Activated T-cell treated with anti-CD3 and anti-CD28 coated beads, Interleukin-2, amount 50 U/mL, for 72 hours (primary cell): Measurements from ENCODE around the gene HDAC5. TPM values are rescaled to one million over a fixed set of nuclear protein-coding genes. Genes with fewer than 3 reads are reported as not detected.

Experiments
- ATAC-seq, 2 donors: fragments of 150-1000 bp; cut with Tn5 transposase; replicated peaks in 1 of 2; 2 replicates each; pipeline ENCODE4 v1.10.0; 2021; ENCODE audit warnings: moderate library complexity in 2 of 2, mild to moderate bottlenecking in 1 of 2
- DNase-seq, 2 donors: peaks; one replicate each; pipeline ENCODE4 v3.0.0; 2021 to 2022; ENCODE audit warnings: mixed read lengths in 1 of 2
- H3K27ac Mint-ChIP-seq: one replicate; pipeline ENCODE4 v1.8.0; 2022; ENCODE audit warnings: mild to moderate bottlenecking, moderate library complexity, mixed read lengths
- H3K27me3 Mint-ChIP-seq: one replicate; pipeline ENCODE4 v1.8.0; 2022; ENCODE audit warnings: low read depth, mixed read lengths
- H3K36me3 Mint-ChIP-seq, 2 donors: one replicate each; pipeline ENCODE4 v1.8.0; 2022; ENCODE audit warnings: mixed read lengths in 2 of 2, mild to moderate bottlenecking in 1 of 2; ENCODE audit not compliant: insufficient read depth in 2 of 2
- H3K4me1 Mint-ChIP-seq: one replicate; pipeline ENCODE4 v1.8.0; 2022; ENCODE audit warnings: low read depth, mixed read lengths
- H3K4me3 Mint-ChIP-seq, 2 donors: one replicate each; pipeline ENCODE4 v1.8.0; 2022; ENCODE audit warnings: mild to moderate bottlenecking in 2 of 2, mixed read lengths in 2 of 2, moderate library complexity in 2 of 2
- H3K9me3 Mint-ChIP-seq, 2 donors: one replicate each; pipeline ENCODE4 v1.8.0; 2022; ENCODE audit warnings: mixed read lengths in 2 of 2
- total RNA-seq, 2 donors: library from RNA; stranded (reverse); gene quantifications; one replicate each; pipeline ENCODE4 v1.2.3, GENCODE V29; 2022

Gene HDAC5
- total RNA-seq, 2 donors from 2014 or later: 34.7 to 37.8 TPM

DNA sequence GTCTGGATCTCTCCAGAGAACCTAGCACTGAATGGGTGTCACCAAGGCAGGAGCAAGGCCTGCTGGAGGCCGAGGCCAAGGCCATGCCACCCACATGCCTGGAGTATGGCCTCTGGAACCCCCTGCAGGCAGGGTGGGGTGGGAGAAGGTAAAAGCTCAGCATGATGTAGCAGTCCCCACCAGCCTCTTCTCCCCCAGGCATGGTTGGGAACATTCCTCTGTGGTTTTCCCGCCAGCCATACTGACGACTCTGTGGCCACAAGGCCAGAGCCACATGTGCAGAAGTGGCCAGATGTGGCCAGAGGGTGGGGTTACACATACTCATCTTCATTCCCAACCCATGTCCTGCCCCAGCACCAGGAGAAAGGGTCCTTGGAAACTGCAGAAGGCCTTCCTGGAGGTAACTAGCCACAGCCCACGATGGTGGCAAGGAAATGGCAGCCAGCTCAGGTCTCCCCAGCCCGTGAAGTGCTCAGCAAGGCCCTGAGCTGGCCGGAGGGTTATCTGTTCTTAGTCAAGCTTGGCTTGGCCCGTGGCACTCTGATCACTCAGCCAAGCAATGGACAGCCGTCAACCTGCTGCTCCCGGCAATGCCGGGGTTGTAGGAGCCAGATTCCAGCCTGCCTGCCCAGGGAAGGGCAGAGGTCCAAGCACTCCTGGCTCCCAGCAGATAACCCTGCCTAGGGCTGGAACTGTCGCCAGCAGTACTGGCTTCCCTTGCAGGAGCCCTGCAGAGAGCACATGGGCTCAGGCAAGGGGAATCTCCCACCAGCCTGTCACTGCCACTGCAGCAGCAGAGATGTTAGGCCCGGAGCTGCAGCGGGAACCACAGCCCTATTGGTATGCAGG, 26.1 kb downstream of the HDAC5 start:
- Mint-ChIP-seq H3K27ac (no peak overlapping the region), H3K9me3 (no peaks in the 10 kb centered on the region), H3K4me3 (no peak overlapping the region), H3K36me3 (no peaks in the 10 kb centered on the region), H3K4me1 (peaks cover 7% of the 10 kb centered on the region), H3K27me3 (no peaks in the 10 kb centered on the region)
- no peak for DNase-seq
- no peak for ATAC-seq

DNA sequence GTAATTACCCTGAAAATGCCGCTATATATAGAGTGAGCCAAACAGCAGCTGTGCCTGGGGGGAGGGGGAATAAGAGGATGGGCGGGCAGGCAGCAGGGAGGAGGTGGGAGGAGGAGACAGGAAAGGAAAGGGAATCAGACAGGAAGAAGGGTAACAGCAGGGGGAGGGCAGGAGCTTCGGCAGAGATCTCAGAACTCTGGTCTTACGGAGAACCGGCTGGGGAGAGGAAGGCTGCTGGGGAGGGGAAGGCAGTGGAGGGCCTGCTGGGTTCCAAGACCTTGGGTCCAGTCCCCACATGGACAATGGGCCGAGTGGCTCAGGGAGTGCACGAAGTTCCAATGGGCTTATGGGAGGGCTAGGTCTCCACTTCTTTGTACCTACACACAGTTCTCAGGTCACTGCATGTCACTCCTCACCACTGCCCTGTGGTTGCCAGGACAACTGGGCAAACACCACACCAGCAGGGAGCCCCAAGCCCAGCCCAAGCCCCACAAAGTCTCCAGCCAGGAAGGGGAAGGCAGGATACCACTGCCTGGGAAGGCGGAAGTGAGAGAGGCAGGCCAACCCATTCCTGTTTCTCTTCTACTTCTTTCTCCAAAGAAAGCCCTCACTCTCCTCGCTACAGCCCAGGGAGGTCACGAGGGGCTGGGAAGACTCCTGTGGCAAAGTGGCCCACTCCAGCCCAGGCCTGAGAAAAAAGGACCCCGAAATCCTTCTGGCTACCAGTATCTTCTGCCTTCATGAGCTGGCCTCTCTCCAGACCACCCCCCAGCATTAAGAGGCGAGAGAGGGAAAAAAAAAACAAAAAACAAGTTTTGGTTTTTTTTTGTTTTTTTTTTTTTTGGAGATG, 27.6 kb downstream of the HDAC5 start:
- H3K4me1 Mint-ChIP-seq: peaks cover 7% of the 10 kb centered on the region
- no peak overlapping the region for H3K27ac Mint-ChIP-seq
- DNase-seq (no peak), ATAC-seq (peak in 1 of 2 donors; percentile 25)
- H3K36me3 Mint-ChIP-seq: no peaks in the 10 kb centered on the region
- H3K4me3 Mint-ChIP-seq: no peak overlapping the region
- H3K9me3 Mint-ChIP-seq: no peaks in the 10 kb centered on the region
- no peaks in the 10 kb centered on the region for H3K27me3 Mint-ChIP-seq

DNA sequence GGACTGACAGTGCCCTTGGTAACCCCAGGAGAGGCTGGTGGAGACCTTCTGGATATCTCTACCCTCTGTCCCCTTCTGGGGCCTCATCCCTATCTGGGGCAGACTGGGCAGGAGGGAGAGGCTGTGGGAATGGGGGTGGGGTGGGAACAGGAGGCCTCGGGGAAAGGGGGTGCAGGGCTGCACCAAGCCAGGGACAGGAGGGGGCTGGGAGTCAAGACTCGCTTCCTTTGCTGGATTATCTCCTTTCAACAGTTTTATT, 28.1 kb downstream of the HDAC5 start:
- Mint-ChIP-seq H3K4me3 (no peak overlapping the region), H3K36me3 (no peaks in the 10 kb centered on the region), H3K27ac (no peak overlapping the region), H3K4me1 (peaks cover 7% of the 10 kb centered on the region), H3K9me3 (no peaks in the 10 kb centered on the region), H3K27me3 (no peaks in the 10 kb centered on the region)
- DNase-seq (no peak), ATAC-seq (no peak)

DNA sequence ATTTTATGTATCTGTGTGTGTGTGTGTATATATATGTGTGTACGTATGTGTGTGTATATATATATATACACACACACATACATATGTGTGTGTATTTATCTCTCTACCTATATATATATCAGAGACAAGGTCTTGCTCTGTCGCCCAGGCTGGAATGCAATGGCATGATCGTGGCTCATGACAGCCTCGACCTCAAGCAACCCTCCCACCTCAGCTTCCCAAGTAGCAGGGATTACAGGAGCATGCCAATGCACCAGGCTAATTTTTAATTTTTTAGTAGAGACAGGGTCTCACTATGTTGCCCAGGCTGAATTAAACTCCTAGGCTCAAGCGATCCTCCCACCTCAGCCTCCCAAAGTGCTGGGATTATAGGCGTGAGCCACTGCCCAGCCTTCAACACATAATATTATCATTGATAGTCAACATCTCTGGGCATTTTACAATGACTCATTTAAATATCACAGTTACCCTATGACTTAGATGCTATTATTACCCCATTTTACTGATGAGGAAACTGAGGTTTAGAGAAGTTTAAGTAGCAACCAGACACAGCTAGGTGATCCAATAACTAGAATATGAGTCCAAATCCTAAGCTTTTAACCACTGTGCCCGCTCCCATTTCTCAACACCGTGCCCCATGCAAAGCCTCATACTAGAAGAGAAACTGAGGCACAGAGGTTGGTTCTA, 28.6 kb downstream of the HDAC5 start:
- Mint-ChIP-seq H3K27ac (no peak overlapping the region), H3K9me3 (no peaks in the 10 kb centered on the region), H3K27me3 (no peaks in the 10 kb centered on the region), H3K36me3 (no peaks in the 10 kb centered on the region), H3K4me3 (no peak overlapping the region), H3K4me1 (peaks cover 7% of the 10 kb centered on the region)
- ATAC-seq (no peak), DNase-seq (no peak)

DNA sequence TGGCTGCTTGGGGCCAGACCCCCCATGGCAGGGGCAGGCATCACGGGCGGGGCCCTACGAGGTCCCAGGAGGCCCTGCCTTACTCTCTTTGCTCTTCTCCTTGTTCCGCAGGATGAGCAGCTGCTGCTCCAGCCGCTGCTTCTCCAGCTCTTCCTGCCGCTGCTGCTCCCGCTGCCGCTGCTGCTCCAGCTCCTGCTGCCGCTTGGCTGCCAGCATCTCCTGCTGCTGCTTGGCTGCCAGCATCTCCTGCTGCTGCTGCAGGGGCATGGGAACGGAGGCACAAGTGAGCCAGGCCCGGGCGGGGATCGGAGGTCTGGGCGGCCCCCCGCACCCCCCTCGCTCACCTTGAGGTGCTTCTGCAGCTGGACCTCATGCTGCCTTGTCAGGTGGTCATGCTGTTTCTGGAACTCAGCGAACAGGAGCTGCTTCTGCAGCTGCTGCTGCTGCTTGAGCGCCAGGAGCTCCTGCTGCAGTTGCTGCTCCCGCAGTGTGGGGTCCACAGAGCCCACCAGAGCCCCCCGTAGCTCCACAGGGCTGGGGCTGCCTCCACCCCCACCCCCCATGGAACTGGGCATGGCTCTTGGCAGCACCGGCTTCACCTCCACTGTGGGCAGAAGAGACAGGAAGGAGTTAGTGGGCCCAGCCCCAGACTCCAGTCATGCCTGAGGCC, 30.1 kb downstream of the HDAC5 start:
- H3K36me3 Mint-ChIP-seq: peaks cover 0 to 2% of the 10 kb centered on the region in 2 donors
- no peak for DNase-seq
- H3K9me3 Mint-ChIP-seq: no peaks in the 10 kb centered on the region
- peaks cover 7% of the 10 kb centered on the region for H3K4me1 Mint-ChIP-seq
- no peak overlapping the region for H3K4me3 Mint-ChIP-seq
- no peak for ATAC-seq
- no peak overlapping the region for H3K27ac Mint-ChIP-seq
- H3K27me3 Mint-ChIP-seq: no peaks in the 10 kb centered on the region

DNA sequence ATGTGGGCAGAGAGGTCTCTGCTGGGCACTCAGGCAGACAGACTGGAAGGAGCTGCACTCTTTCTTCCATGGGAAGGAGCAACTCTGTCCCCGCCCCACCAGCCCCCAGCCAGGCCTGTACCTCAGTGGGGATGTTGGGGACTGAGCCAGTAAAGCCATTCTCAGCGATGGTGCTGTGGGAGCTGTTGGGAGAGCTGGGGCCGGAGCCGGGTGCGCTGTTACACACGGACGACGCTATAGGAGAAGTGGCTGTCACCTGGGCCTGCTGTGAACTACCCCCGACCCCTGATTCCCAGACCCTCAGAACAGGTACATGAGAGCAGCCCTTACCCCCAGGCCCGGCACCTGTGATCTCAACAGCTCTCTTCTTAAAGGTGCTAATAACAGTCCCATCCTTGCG, 31.4 kb downstream of the HDAC5 start:
- Mint-ChIP-seq H3K4me1 (peaks cover 16% of the 10 kb centered on the region), H3K27ac (no peak overlapping the region), H3K9me3 (no peaks in the 10 kb centered on the region), H3K4me3 (no peak overlapping the region), H3K36me3 (peaks cover 0 to 2% of the 10 kb centered on the region in 2 donors), H3K27me3 (no peaks in the 10 kb centered on the region)
- no peak for DNase-seq
- ATAC-seq: no peak

DNA sequence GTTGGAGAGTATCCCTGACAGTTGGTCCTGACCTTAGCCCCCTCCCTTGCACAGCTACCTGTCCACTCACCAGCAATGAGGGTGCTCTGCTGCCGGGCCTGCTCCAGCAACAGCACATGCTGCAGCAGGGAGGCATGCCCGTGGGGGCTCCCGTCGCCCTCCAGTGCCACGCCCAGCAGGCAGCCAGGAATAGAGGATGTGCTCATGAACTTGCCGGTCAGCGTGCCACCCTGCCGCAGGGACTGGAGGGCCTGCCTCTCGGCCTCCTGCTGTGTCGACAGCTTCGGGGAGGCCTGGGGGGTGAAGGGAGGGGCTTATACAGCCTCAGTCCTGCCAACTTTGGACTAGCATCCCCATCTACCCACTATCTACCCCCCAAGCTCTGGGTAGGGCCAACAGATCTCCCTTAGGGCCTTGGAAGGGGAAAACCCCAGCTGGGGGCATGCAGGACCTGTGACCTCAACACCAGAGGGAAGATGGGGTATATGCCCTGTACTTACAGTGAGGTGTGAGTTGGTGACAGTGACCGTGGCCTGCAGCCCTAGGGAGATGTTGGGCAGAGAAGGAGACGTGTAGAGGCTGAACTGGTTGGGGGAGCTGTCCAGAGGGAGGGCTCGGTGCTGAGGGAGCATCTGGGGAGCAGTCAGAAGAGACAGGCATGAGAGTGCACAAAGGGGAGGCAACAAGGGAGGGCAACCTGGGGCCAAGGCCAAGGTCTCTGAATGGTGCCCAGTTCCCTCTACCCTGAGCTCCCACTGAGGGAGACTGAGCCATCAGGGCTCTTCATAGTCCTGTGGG, 32.0 kb downstream of the HDAC5 start:
- H3K27ac Mint-ChIP-seq: no peak overlapping the region
- ATAC-seq: no peak
- DNase-seq: no peak

DNA sequence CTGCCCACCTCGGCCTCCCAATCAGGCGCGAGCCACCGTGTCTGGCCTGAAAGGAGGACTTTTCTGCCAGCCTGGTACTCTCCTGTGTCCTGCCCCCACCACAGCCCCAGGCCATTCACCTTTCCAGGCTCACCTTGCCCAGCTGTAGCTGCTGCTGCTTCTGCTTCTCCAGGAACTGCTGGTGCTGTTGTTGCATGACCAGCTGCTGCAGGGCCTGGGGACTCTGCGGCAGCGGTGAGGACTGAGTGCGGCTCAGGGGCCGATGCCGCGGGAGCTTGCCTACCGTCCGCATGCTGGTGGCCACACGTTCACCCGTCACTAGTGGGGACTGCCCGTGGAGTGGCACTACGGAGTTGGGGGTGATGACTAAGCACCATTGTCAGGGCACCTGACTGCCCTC, 35.2 kb downstream of the HDAC5 start:
- ATAC-seq: no peak
- H3K27ac Mint-ChIP-seq: no peak overlapping the region

More for the DNA sequence above, 32.0 kb downstream of the HDAC5 start:
- Mint-ChIP-seq H3K9me3 (no peaks in the 10 kb centered on the region), H3K4me3 (no peak overlapping the region), H3K36me3 (peaks cover 0 to 4% of the 10 kb centered on the region in 2 donors), H3K27me3 (no peaks in the 10 kb centered on the region), H3K4me1 (peaks cover 23% of the 10 kb centered on the region)

DNA sequence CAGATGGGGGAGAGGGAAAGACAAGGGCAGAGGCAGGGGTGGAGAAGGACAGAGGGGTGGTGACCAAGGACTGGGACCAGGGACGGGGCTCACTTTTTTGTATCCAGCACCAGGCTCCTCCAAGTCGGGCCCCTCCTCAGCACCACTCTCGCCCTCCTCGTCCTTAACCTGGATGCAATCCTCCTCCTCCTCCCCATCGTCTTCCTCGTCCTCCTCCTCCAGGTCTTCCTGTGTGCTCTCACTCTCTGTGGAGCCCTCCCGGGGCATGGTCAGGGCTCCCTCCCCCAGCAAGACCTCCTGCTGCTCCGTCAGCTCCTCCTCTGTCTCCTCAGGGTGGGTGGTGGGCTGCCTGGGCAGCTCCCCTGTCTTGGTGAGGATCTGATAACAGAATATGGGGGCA, 36.1 kb downstream of the HDAC5 start:
- H3K4me3 Mint-ChIP-seq: peak overlapping the region; percentile 8 to 46
- DNase-seq: no peak
- H3K4me1 Mint-ChIP-seq: peaks cover 22% of the 10 kb centered on the region
- H3K9me3 Mint-ChIP-seq: no peaks in the 10 kb centered on the region
- no peak for ATAC-seq
- no peaks in the 10 kb centered on the region for H3K27me3 Mint-ChIP-seq
- peaks cover 0 to 4% of the 10 kb centered on the region in 2 donors for H3K36me3 Mint-ChIP-seq
- H3K27ac Mint-ChIP-seq: no peak overlapping the region

More for the DNA sequence above, 35.2 kb downstream of the HDAC5 start:
- no peaks in the 10 kb centered on the region for H3K27me3 Mint-ChIP-seq
- peaks cover 0 to 4% of the 10 kb centered on the region in 2 donors for H3K36me3 Mint-ChIP-seq
- H3K4me3 Mint-ChIP-seq: no peak overlapping the region
- no peaks in the 10 kb centered on the region for H3K9me3 Mint-ChIP-seq
- H3K4me1 Mint-ChIP-seq: peaks cover 22% of the 10 kb centered on the region
- no peak for DNase-seq

DNA sequence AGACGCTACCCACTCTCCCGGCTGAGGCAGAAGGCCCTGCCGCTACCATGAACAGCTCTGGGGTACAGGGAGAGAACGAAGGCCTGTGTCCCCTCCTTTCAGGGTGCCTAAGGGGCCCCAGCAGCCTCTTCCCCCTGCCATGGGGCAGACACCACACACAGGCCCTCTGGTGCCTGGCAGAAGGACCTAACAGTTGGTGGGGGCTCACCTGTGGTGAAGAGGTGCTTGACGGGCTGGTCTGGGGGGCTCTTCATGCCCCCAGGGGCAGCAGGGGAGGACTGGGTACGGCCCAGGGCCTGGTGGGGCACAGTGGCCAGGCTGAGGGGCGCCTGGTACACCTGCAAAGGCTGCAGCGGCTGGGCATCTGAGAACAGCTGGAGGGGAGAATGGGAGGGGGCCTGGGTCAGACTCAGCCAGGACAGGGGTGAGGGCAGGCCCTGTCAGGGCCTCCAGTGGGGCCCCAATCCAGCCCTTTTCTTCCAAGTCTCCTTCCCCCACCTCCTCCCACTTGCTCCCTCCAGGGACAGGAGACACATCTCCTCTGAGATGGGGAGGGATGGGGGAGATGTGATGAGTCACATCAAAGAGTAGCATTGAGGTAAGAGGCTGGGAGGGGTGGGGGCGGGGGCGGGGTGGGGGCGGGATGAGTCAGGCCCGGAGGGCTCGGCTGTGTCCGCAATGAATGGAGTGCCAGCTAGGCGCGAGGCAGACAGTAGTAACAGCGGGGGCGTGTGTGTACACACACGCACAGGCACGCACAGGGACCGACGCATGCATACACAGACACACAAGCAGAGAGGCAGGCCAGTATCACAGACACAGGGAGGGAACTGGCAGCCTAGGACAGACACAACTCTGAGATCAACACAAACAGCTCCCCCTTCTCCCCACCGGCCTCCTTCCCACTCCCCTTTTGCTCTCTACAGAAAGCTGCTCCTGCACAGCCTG, 36.8 kb downstream of the HDAC5 start:
- DNase-seq: peak; percentile 62 to 75
- peak overlapping the region in 1 of 2 donors; percentile 46 for H3K4me3 Mint-ChIP-seq
- no peaks in the 10 kb centered on the region for H3K9me3 Mint-ChIP-seq
- ATAC-seq: peak; percentile 92 to 93
- H3K27ac Mint-ChIP-seq: no peak overlapping the region
- peaks cover 22% of the 10 kb centered on the region for H3K4me1 Mint-ChIP-seq
- no peaks in the 10 kb centered on the region for H3K27me3 Mint-ChIP-seq
- H3K36me3 Mint-ChIP-seq: peaks cover 0 to 4% of the 10 kb centered on the region in 2 donors

DNA sequence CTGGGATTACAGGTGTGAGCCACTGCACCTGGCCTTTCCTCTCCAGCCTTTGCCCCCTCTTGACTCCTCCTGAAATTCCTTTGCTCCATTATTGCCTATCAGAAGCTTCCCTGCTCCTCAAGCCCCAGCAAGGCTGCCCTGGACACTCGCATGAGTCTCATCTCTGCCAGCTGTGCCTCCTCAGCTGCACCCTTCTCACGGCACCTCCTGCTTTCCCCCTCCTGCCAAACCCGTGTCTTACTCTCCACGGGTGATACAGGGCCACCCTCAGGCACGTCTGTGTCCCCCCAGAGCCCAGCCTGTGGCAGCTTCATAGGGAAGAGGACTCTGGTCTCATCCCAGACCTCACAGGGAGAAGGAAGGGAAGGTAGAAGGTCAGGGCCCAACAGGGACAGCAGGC, 37.5 kb downstream of the HDAC5 start:
- Mint-ChIP-seq H3K4me1 (peaks cover 22% of the 10 kb centered on the region), H3K27me3 (no peaks in the 10 kb centered on the region), H3K27ac (peak overlapping the region; percentile 33), H3K36me3 (peaks cover 0 to 4% of the 10 kb centered on the region in 2 donors), H3K4me3 (no peak overlapping the region), H3K9me3 (no peaks in the 10 kb centered on the region)
- DNase-seq: no peak
- no peak for ATAC-seq
